OCI-LY7 (cell line): ENCODE results near the gene TXN. TPM values are rescaled to one million over a fixed set of nuclear protein-coding genes. Genes with fewer than 3 reads are reported as not detected.

Experiments used
- BruUV-seq: library from RNA; stranded (reverse); fragments of 400-500 nt; replicated peaks from 2 replicates; lab custom pipeline; 2021; lab: Mats Ljungman, UMichigan
- CTCF ChIA-PET: fragments of 300-600 bp; sonication (Branson Sonifier 250); formaldehyde crosslinking; loops from one replicate; lab custom pipeline; 2022; ENCODE audit warnings: antibody characterized with exemption; ENCODE audit not compliant: unreplicated experiment; lab: Charles Lee
- POLR2A ChIA-PET: fragments of 300-600 bp; sonication (Branson Sonifier 250); formaldehyde crosslinking; loops from one replicate; lab custom pipeline; 2022; ENCODE audit warnings: antibody characterized with exemption; lab: Charles Lee
- DNase-seq: peaks from one replicate; pipeline ENCODE4 v3.0.0-alpha.2; 2015; ENCODE audit warnings: low spot score
- H2AFZ ChIP-seq: fragments of 200-600 bp; sonication (generic), shearing (Covaris generic); 2 replicates; pipeline ENCODE4 v1.6.1; 2014; ENCODE audit warnings: mild to moderate bottlenecking, antibody characterized with exemption, low read length, moderate library complexity
- H3K27ac ChIP-seq: fragments of 200-600 bp; sonication (generic); 2 replicates; pipeline ENCODE4 v1.5.1; 2014; ENCODE audit warnings: mixed run types, low read depth, mild to moderate bottlenecking, moderate library complexity, low read length, inconsistent platforms; ENCODE audit not compliant: poor library complexity, severe bottlenecking
- H3K36me3 ChIP-seq: fragments of 200-600 bp; sonication (generic); 2 replicates; pipeline ENCODE4 v1.6.1; 2014; ENCODE audit warnings: mild to moderate bottlenecking, antibody characterized with exemption, low read length, moderate library complexity, mixed read lengths; ENCODE audit not compliant: insufficient read depth
- H3K4me1 ChIP-seq: fragments of 200-600 bp; sonication (generic); 2 replicates; pipeline ENCODE4 v1.5.1; 2014; ENCODE audit warnings: mild to moderate bottlenecking, low read length; ENCODE audit not compliant: insufficient read depth, poor library complexity, severe bottlenecking
- H3K4me2 ChIP-seq: fragments of 200-600 bp; sonication (generic); 2 replicates; pipeline ENCODE4 v1.6.1; 2014; ENCODE audit warnings: mild to moderate bottlenecking, low read length
- H3K4me3 ChIP-seq: fragments of 200-600 bp; sonication (generic); 2 replicates; pipeline ENCODE4 v1.5.1; 2014; ENCODE audit warnings: mild to moderate bottlenecking, low read depth, low read length; ENCODE audit not compliant: poor library complexity, severe bottlenecking
- H3K79me2 ChIP-seq: fragments of 200-600 bp; sonication (generic); 2 replicates; pipeline ENCODE4 v1.6.1; 2016; ENCODE audit warnings: low read depth, mild to moderate bottlenecking, low read length, moderate library complexity, mixed read lengths; ENCODE audit not compliant: insufficient read depth
- H3K9me2 ChIP-seq: fragments of 200-600 bp; sonication (generic); 2 replicates; pipeline ENCODE4 v1.6.1; 2016; ENCODE audit warnings: mild to moderate bottlenecking, low read length, mixed read lengths; ENCODE audit not compliant: insufficient read depth
- H3K9me3 ChIP-seq: fragments of 200-600 bp; sonication (generic); 2 replicates; pipeline ENCODE4 v1.6.1; 2014; ENCODE audit warnings: mild to moderate bottlenecking, mixed run types, low read length, mixed read lengths
- H4K20me1 ChIP-seq: fragments of 200-600 bp; sonication (generic); 2 replicates; pipeline ENCODE4 v1.6.1; 2014; ENCODE audit warnings: mild to moderate bottlenecking, antibody characterized with exemption, low read length, moderate library complexity, mixed read lengths; ENCODE audit not compliant: insufficient read depth
- CTCF ChIP-seq: fragments of 200-600 bp; sonication (generic); conservative IDR thresholded peaks from 2 replicates; pipeline ENCODE4 v1.5.1; 2014; ENCODE audit warnings: mild to moderate bottlenecking, antibody characterized with exemption, low read length, moderate library complexity, mixed read lengths
- EZH2phosphoT487 ChIP-seq: fragments of 200-600 bp; sonication (generic); IDR thresholded peaks from 2 replicates; pipeline ENCODE4 v1.6.1; 2018; ENCODE audit warnings: low read depth, borderline replicate concordance, mild to moderate bottlenecking, mixed run types, antibody characterized with exemption, low read length, moderate library complexity, mixed read lengths
- intact Hi-C: fragments of 100-400 bp; cut with micrococcal nuclease; formaldehyde crosslinking; loops from one replicate; pipeline ENCODE4 v1.10.0; 2022; ENCODE audit not compliant: unreplicated experiment
- total RNA-seq, 2 experiments: library from RNA; depleted of rRNA in 1 of 2; stranded (reverse); fragments of >200 nt in 1 of 2; shearing (Covaris generic) in 1 of 2; gene quantifications; 2 replicates each; pipeline ENCODE4 v1.2.3, GENCODE V29; 2014 to 2022

TXN gene
- total RNA-seq, 2 experiments from 2014 or later, result 120 to 165 TPM

DNA sequence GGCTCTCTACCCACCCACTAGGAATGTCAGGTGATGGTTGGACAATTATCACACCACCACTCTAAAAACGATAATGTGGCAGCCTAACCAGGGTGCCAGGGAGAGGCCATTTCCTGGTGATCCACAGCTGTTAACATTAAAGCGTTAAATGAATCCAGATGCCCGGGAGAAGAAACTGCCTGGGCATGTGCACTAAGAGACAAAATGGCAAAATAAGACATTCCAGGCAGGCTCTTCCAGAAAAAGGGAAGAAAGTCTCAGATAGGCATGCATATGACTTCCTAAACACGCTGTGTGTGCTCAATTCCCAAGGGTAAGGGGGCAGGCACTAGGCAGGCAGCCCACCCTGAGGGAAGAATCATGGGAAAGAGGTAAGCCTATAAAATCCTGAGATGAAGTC lies 4.6 kb upstream of the TXN start:
- peaks cover 12% of the 10 kb centered on the region for H3K4me1 ChIP-seq
- intact Hi-C loops, result no loop called here
- H3K27ac ChIP-seq, result no peak overlapping the region
- H3K36me3 ChIP-seq, result no peaks in the 10 kb centered on the region
- POLR2A ChIA-PET, result interaction anchor here (0.5 to 1.3 kb wide), 4 partner anchors 12 to 243 kb away, joined by 3 to 4 read pairs (median 3); no protein-coding TSS in a partner anchor
- H2AFZ ChIP-seq, result no peak overlapping the region
- H3K79me2 ChIP-seq, result peaks cover 1% of the 10 kb centered on the region; the same call in 1 of the 2 replicates
- H4K20me1 ChIP-seq, result no peaks in the 10 kb centered on the region
- CTCF ChIA-PET, result no interaction called here
- DNase-seq, result no peak
- no peak for TF ChIP-seq CTCF
- TF ChIP-seq EZH2phosphoT487, result no peak
- no peak overlapping the region for H3K4me3 ChIP-seq
- no peaks in the 10 kb centered on the region for H3K9me3 ChIP-seq
- H3K9me2 ChIP-seq, result no peaks in the 10 kb centered on the region
- BruUV-seq, result no TSS peak
- H3K4me2 ChIP-seq, result no peak overlapping the region

DNA sequence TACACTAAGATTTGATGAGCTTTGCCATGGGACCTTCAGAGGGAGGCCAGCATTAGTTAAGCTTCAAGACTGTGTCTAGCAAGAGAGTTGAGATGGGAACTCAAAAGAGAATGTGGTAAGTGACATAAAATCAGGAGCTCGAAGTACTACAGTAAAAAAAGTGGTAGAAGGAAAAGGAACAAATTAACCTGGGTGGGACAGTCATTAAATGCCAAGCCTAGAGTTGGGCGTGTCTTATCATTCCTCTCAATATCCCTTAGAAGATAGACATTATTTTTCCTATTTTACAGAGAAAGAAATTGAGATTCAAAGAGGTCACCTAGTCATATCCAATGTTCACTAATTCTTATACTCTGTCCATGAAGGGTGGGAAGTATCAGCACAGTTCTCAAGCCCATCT lies 3.3 kb upstream of the TXN start:
- intact Hi-C loops, result loop anchor here (5.0 kb wide), 1 partner anchor 48 kb away; no protein-coding TSS in a partner anchor
- Histone ChIP-seq H3K36me3 (no peaks in the 10 kb centered on the region), H2AFZ (no peak overlapping the region), H3K4me2 (no peak overlapping the region), H3K79me2 (peaks cover 15% of the 10 kb centered on the region; the same call in 1 of the 2 replicates), H3K9me3 (no peaks in the 10 kb centered on the region), H4K20me1 (peaks cover 10% of the 10 kb centered on the region; the same call in 1 of the 2 replicates), H3K4me3 (no peak overlapping the region), H3K9me2 (no peaks in the 10 kb centered on the region), H3K4me1 (peaks cover 16% of the 10 kb centered on the region), H3K27ac (no peak overlapping the region)
- no peak for DNase-seq
- BruUV-seq, result no TSS peak
- ChIA-PET POLR2A (interaction anchor here (0.6 to 1.1 kb wide), 4 partner anchors 9 to 1207 kb away, joined by 3 to 5 read pairs (median 4); no protein-coding TSS in a partner anchor), CTCF (no interaction called here)
- TF ChIP-seq EZH2phosphoT487 (no peak), CTCF (no peak)

DNA sequence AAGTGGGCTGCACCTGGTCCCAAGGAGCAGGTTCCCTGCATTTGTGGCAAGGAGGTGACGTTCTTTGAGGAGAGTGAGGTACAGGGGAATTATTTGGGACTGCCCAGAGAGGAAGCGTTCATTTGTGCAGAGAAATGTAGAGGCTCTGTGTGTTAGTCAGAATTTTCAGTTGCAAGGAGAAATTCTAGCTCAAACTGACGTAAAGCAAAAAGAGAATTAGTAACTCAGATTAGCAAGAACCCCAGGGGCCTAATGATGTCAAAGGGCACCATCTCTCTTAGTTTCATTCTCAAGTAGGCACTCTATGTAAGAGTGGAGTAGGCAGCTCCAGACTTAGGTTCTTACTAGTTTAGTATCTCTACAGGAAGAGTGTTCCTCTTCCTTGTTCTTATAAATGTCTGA lies 2.4 kb upstream of the TXN start:
- TF ChIP-seq EZH2phosphoT487 (no peak), CTCF (no peak)

More for the DNA sequence above, 2.4 kb upstream of the TXN start:
- Histone ChIP-seq H2AFZ (peak overlapping the region; percentile 6; the same call in 1 of the 2 replicates), H3K4me2 (no peak overlapping the region), H3K4me1 (peaks cover 20% of the 10 kb centered on the region), H3K9me2 (no peaks in the 10 kb centered on the region), H4K20me1 (peaks cover 14% of the 10 kb centered on the region; the same call in 1 of the 2 replicates), H3K4me3 (no peak overlapping the region), H3K9me3 (no peaks in the 10 kb centered on the region), H3K79me2 (peaks cover 23% of the 10 kb centered on the region), H3K27ac (no peak overlapping the region), H3K36me3 (no peaks in the 10 kb centered on the region)
- BruUV-seq, result no TSS peak
- ChIA-PET CTCF (no interaction called here), POLR2A (interaction anchor here (0.8 to 1.1 kb wide), 3 partner anchors 10 to 48 kb away, joined by 3 read pairs; no protein-coding TSS in a partner anchor)
- intact Hi-C loops, result loop anchor here (5.0 kb wide), 1 partner anchor 49 kb away; no protein-coding TSS in a partner anchor
- DNase-seq, result no peak
